D721Med (cell line): ENCODE data around the gene ZFAND6.
"Not testable (repeated sequence)": the region's sequence is repeated elsewhere in the genome, so short reads cannot be mapped to it uniquely, and the experiment has no call there.

Experiments used
- DNase-seq: peaks from one replicate; pipeline ENCODE4 v3.0.0; 2011; ENCODE audit warnings: low spot score; ENCODE audit not compliant: insufficient read length
- FAIRE-seq: peaks from 2 replicates; lab custom pipeline; 2011; peaks lifted over from hg19 to GRCh38; lab: Jason Lieb, UNC
- TF ChIP-seq, protein P1 (sequence below): IDR thresholded peaks from 2 replicates; pipeline ENCODE4 v1.5.1; 2012; ENCODE audit warnings: mild to moderate bottlenecking, control low read depth; ENCODE audit not compliant: insufficient read depth; ENCODE audit errors: missing control alignments

ZFAND6 gene

DNA sequence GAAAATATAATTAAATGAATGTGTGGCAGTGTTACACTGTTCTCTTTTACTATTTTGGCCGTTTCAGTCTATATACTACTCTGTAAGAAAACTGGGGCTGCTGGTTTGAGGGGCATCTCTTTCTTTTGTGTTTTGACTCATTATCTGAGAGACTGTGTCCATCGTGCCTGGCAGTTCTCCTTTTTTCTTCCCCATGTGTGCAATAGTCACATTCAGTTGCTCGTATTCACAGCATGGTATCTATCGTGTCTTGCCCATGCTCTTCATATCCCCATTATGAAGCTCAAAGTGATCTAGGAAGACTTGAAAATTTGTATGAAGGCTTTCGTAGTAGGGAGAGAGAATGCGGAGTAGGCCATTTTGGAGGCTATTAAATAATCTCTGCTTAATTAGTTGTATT, 63.6 kb downstream of the ZFAND6 start:
- no peak for DNase-seq
- TF ChIP-seq, protein P1, sequence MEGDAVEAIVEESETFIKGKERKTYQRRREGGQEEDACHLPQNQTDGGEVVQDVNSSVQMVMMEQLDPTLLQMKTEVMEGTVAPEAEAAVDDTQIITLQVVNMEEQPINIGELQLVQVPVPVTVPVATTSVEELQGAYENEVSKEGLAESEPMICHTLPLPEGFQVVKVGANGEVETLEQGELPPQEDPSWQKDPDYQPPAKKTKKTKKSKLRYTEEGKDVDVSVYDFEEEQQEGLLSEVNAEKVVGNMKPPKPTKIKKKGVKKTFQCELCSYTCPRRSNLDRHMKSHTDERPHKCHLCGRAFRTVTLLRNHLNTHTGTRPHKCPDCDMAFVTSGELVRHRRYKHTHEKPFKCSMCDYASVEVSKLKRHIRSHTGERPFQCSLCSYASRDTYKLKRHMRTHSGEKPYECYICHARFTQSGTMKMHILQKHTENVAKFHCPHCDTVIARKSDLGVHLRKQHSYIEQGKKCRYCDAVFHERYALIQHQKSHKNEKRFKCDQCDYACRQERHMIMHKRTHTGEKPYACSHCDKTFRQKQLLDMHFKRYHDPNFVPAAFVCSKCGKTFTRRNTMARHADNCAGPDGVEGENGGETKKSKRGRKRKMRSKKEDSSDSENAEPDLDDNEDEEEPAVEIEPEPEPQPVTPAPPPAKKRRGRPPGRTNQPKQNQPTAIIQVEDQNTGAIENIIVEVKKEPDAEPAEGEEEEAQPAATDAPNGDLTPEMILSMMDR = no peak
- FAIRE-seq = no peak

DNA sequence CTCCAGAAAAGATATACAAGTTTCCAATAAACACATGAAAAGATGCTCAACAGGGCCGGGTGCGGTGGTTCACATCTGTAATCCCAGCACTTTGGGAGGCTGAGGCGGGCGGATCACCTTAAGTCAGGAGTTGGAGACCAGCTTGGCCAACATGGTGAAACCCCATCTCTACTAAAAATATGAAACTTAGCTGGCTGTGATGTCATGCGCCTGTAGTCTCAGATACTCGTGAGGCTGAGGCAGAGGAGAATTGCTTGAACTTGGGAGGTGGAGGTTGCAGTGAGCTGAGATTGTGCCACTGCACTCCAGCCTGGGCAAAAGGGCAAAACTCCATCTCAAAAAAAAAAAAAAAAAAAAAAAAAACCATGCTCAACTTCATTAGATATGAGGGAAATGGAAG, 67.8 kb downstream of the ZFAND6 start:
- not testable (repeated sequence) for DNase-seq, FAIRE-seq

DNA sequence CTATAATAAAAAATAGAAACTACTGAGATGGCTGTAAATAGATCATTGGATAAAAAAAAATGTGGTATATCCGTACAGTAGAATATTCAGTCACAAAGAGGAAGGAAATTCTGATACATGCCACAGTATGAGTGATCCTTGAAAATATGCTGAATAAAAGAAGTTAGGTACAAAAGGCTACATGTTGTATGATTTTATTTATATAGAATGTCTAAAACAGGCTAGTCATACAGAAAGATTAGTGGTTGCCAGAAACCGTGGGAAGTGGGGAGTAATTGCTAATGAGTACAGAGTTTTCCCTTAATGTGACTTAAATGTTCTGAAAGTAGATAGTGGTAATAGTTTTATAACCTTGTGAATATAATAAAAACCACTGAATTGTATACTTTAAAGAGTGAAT, 68.4 kb downstream of the ZFAND6 start:
- TF ChIP-seq, protein P1 = no peak
- no peak for FAIRE-seq
- no peak for DNase-seq

DNA sequence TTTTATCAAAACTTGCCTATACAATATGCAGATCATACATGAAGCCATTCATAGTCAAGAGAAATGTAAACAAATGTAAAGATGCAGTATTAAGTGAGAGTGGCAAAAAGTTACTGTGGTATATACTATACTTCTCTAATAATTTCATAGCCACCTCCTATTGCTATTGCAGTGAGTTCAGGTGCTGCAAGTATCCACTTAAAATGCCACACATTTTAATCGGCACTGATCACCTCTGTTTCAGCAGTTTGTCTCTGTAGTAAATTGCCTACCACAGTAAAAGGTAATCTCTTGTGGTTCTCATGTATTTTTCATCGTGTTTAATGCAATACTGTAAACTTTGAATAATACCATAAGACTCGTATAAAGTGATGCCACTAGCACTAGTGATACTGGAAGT, 72.9 kb downstream of the ZFAND6 start:
- FAIRE-seq (no peak), DNase-seq (no peak)
- TF ChIP-seq, protein P1 = no peak

DNA sequence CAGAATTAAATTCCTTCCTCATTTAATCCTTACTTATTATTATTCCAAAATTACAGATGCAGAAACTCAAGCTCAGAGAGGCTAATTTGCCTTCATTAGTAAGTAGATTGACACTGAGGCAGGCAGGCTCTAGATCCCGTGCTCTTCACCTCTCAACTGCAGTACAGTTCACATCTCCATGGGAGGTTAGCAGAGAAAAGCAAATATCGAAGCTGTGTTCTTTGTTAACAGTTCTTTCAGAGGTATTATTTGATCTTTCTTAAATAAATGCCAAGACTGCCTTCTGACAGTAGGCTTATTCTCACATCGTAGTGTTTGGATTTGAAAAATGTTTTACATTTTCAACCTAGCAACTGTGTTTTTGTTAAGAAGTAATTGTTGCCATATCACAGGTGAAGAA, 77.4 kb downstream of the ZFAND6 start:
- no peak for FAIRE-seq
- DNase-seq = no peak
- TF ChIP-seq, protein P1 = no peak

DNA sequence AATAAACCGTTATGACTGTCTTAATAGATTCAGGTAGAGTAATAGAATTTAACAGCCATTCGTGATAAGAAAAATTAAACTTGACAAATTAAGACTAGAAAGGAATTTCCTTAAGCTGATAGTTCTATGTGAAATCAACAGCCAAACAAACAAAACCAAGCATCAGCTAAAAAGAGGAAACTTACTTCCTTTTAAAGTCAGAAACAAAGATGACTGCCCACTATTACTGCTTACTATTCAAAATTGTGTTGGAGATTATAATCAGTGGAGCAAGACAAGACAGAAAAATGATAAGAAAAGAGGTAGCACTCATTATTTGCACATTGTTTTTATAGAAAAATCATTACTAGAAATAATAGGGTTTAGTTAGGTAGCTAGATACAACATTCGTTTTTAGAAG, 79.5 kb downstream of the ZFAND6 start:
- TF ChIP-seq, protein P1 = no peak
- FAIRE-seq (no peak), DNase-seq (no peak)

DNA sequence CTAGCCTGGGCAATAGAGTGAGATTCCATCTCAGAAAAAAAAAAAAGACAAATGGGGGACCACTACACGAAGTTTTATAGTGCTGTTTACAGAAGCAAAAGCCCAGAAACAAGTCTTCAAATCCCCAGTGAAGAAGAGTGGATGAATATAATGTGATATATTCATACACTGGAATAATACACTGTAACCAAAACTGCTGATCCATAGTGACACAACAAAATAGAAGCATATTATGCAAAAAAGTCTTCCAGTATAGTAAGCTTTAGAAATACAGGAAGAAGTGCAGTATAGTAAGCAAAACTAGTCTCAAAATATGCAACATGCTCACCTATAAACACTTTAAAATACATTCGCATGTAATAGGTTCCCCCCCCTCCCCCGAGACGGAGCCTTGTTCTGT, 81.4 kb downstream of the ZFAND6 start:
- FAIRE-seq = no peak
- TF ChIP-seq, protein P1 = no peak

More for the DNA sequence above, 81.4 kb downstream of the ZFAND6 start:
- no peak for DNase-seq
